Right atrium auricular region (tissue), 2 donors: ENCODE data around the gene LRRC37A. TPM values are rescaled to one million over a fixed set of nuclear protein-coding genes. Genes with fewer than 3 reads are reported as not detected.
"Not testable (repeated sequence)": the region's sequence is repeated elsewhere in the genome, so short reads cannot be mapped to it uniquely, and the experiment has no call there.

ENCODE experiments used
- DNase-seq: peaks from one replicate; pipeline ENCODE4 v3.0.0-alpha.2; 2019; ENCODE audit warnings: low spot score
- H3K27ac ChIP-seq, 2 donors: fragments of 200-600 bp; sonication (generic); 1 replicate in 1 of 2; 2 replicates in 1 of 2; pipeline ENCODE4 v1.5.1; 2016 to 2019
- H3K27me3 ChIP-seq, 2 donors: fragments of 200-600 bp; sonication (generic); one replicate each; pipeline versions ENCODE4 v1.5.1 to v1.6.0; 2017 to 2019
- H3K36me3 ChIP-seq: fragments of 200-600 bp; sonication (generic); one replicate; pipeline ENCODE4 v1.5.1; 2016
- H3K4me1 ChIP-seq, 2 donors: fragments of 200-600 bp; sonication (generic); one replicate each; pipeline versions ENCODE4 v1.5.1 to v1.6.0; 2017 to 2019
- H3K4me3 ChIP-seq, 2 donors: fragments of 200-600 bp; sonication (generic); 1 replicate in 1 of 2; 2 replicates in 1 of 2; pipeline ENCODE4 v1.5.1; 2017 to 2019; ENCODE audit warnings: mild to moderate bottlenecking in 1 of 2, moderate library complexity in 1 of 2
- H3K9me3 ChIP-seq, 2 donors: fragments of 200-600 bp; sonication (generic); one replicate each; pipeline ENCODE4 v1.5.1; 2019
- total RNA-seq, 2 donors: library from RNA; depleted of rRNA; stranded (reverse); fragments of >200 nt; gene quantifications; one replicate each; pipeline ENCODE4 v1.1.0, GENCODE V29; 2016
- TF ChIP-seq, protein P1 (sequence below), 2 donors: fragments of 200-600 bp; sonication (generic); IDR thresholded peaks; one replicate each; pipeline ENCODE4 v1.5.1; 2019; ENCODE audit warnings: antibody characterized with exemption in 2 of 2

Gene LRRC37A
- total RNA-seq, 2 donors from 2014 or later: 0.33 to 0.90 TPM

DNA sequence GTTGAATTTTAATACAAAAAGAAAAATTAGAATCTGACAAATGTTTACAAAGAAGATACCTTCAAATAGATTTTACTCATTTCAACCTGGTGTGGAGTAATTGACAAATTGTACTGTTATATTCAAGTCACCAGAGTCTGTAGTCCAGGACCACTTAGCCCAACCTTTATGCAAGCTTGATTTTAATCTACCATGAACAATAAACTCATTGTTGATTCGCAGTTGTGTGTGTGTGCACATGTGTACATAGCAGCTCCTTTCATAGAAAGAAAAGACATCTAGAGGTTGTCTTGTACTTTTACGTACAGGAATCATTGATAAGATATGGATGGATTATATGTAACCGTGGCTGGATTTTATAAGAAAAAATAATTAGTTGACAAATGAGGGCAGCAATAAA lies 20.7 kb upstream of the LRRC37A start:
- no peaks in the 10 kb centered on the region for H3K36me3 ChIP-seq
- H3K27ac ChIP-seq: no peak overlapping the region
- H3K4me3 ChIP-seq: no peak overlapping the region
- no peaks in the 10 kb centered on the region for H3K4me1 ChIP-seq
- H3K27me3 ChIP-seq: no peaks in the 10 kb centered on the region
- H3K9me3 ChIP-seq: no peaks in the 10 kb centered on the region
- DNase-seq: no peak
- TF ChIP-seq, protein P1, sequence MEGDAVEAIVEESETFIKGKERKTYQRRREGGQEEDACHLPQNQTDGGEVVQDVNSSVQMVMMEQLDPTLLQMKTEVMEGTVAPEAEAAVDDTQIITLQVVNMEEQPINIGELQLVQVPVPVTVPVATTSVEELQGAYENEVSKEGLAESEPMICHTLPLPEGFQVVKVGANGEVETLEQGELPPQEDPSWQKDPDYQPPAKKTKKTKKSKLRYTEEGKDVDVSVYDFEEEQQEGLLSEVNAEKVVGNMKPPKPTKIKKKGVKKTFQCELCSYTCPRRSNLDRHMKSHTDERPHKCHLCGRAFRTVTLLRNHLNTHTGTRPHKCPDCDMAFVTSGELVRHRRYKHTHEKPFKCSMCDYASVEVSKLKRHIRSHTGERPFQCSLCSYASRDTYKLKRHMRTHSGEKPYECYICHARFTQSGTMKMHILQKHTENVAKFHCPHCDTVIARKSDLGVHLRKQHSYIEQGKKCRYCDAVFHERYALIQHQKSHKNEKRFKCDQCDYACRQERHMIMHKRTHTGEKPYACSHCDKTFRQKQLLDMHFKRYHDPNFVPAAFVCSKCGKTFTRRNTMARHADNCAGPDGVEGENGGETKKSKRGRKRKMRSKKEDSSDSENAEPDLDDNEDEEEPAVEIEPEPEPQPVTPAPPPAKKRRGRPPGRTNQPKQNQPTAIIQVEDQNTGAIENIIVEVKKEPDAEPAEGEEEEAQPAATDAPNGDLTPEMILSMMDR (IDR thresholded peaks at IDR 0.05): no peak

DNA sequence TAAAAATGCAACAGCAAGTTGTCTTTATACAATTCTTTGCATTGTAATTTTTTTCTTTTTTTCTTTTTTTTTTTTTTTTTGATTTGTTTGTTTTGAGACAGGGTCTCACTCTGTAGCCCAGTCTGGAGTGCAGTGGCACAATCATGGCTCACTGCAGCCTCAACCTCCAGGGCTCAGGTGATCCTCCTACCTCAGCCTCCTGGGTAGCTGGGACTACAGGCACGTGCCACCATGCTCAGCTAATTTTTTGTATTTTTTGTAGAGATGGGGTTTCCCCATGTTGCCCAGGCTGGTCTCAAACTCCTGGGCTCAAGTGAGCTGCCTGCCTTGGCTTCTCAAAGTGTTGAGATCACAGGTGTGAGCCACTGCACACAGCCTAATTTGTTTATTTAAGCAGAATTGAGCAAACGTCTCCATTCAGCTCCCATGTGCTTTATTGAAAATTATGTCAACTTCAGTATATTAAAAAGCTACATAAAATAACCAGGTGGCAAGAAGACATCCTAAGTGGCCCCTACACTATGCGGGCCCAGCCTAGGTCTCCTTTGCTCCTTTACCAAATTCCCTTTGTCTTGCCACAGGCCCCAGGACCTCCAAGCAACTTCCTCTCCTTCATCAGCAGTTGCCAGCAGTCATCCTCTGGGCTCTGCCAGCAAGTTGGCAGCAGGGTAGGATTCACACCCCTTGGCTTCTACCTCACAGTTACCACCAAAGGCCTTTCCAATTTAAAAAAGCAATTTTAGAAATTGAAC lies 18.0 kb upstream of the LRRC37A start:
- H3K36me3 ChIP-seq, H3K4me3 ChIP-seq, H3K9me3 ChIP-seq, H3K4me1 ChIP-seq, DNase-seq, H3K27me3 ChIP-seq, H3K27ac ChIP-seq: not testable (repeated sequence)

DNA sequence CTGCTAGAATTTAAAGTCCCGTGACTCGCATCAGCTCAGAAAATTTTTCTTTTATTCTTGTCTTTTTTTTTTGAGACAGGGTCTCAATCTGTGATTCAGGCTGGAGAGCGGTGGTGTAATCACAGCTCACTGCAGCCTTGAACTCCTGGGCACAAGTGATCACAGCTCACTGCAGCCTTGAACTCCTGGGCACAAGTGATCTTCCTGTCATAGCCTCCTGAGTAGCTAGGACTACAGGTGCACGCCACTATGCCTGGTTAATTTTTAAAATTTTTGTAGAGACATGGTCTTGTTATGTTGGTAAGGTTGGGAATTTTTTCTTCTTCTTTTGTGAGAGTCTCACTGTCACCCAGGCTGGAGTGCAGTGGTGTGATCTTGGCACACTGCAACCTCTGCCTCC lies 13.6 kb upstream of the LRRC37A start:
- not testable (repeated sequence) for H3K4me1 ChIP-seq, H3K36me3 ChIP-seq, H3K27me3 ChIP-seq, DNase-seq, H3K27ac ChIP-seq, H3K9me3 ChIP-seq, H3K4me3 ChIP-seq

- H3K27me3 ChIP-seq, DNase-seq, H3K9me3 ChIP-seq, H3K36me3 ChIP-seq, H3K27ac ChIP-seq, H3K4me1 ChIP-seq, H3K4me3 ChIP-seq: not testable (repeated sequence)
Measured at GRCh38 chr17:46282635-46283034, 12.3 kb upstream of the LRRC37A start.

DNA sequence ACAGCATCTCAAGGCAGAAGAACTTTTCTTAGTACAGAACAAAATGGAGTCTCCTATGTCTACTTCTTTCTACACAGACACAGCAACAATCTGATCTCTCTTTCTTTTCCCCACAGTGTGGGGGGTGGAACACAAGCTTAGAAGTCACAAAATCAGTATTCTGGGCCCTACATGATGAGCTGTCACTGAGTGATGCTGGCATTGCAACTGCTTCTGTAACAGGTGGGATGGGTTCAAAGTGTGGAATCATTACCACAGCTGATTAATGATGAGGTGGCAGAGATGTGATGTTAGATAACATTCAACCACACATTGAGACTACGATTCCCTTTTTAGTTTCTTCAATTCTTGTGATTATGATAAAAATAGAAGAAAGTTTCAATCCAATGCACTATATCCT lies 10.5 kb upstream of the LRRC37A start:
- not testable (repeated sequence) for H3K4me1 ChIP-seq, H3K27me3 ChIP-seq, DNase-seq, H3K36me3 ChIP-seq, H3K27ac ChIP-seq, H3K9me3 ChIP-seq, H3K4me3 ChIP-seq

DNA sequence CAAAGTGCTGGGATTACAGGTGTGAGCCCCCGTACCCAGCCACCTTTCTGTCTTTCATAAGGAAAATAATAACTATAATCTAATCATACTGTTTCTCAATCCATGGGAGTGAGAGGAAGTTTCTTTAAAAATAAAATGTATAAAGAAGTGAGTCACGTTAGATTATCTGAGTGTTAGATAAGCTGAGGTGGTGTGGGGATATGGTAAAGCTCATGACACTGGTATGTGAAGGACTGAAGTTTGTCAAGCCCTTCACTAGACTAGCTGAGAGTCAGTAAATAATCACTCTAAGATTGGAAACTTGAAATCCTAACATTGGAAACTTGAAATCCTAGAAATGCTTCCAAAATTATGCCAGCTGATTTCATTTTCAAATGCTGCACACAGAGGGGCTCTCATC lies 9.4 kb upstream of the LRRC37A start:
- H3K9me3 ChIP-seq, H3K27ac ChIP-seq, H3K4me1 ChIP-seq, H3K4me3 ChIP-seq, H3K27me3 ChIP-seq, H3K36me3 ChIP-seq, DNase-seq: not testable (repeated sequence)

DNA sequence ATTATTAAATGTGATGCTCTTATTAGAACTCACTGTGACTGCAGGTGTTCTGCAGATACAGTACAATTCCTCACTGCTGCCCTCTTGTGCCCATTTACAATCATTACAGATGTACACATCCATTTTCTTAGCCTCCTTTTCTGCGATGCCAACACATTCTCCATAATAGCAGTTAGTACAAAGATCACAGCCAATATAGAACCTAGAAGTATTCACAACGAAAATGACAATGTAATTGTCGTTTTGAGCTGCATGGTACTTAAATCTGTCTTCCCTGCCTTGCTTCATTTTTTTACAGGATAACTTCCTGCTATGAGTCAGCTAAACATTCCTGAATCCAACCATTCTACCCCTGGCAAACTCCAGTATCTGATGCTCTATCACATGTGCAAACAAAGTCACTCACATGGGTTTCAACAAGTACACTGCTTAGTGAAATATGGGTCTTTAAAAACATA lies 8.1 kb upstream of the LRRC37A start:
- TF ChIP-seq, protein P1 (IDR thresholded peaks at IDR 0.05): peak in 1 of 2 donors; percentile 78
- H3K4me1 ChIP-seq, H3K27me3 ChIP-seq, H3K9me3 ChIP-seq, H3K36me3 ChIP-seq, H3K4me3 ChIP-seq, H3K27ac ChIP-seq, DNase-seq: not testable (repeated sequence)

DNA sequence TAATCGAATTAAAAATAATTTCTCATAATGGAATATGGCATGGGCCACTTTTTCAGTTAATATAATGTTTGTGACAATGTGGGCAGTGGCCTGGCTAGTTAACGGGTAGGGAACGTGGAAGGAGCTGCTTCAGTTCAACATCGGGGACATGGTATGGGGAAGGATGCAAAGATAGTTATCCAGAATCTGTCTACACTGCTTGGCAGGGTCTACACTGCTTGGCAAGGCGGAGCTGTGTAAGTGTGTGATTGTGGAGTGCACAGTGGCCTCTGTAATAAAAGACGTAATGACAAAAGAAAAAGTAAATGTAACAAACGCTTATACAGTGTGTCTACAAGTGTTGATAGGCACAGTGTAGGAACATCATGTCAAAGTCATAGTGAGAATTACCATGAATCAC lies 7.3 kb upstream of the LRRC37A start:
- not testable (repeated sequence) for DNase-seq, H3K9me3 ChIP-seq, H3K4me1 ChIP-seq, H3K27ac ChIP-seq, H3K4me3 ChIP-seq, H3K36me3 ChIP-seq, H3K27me3 ChIP-seq

DNA sequence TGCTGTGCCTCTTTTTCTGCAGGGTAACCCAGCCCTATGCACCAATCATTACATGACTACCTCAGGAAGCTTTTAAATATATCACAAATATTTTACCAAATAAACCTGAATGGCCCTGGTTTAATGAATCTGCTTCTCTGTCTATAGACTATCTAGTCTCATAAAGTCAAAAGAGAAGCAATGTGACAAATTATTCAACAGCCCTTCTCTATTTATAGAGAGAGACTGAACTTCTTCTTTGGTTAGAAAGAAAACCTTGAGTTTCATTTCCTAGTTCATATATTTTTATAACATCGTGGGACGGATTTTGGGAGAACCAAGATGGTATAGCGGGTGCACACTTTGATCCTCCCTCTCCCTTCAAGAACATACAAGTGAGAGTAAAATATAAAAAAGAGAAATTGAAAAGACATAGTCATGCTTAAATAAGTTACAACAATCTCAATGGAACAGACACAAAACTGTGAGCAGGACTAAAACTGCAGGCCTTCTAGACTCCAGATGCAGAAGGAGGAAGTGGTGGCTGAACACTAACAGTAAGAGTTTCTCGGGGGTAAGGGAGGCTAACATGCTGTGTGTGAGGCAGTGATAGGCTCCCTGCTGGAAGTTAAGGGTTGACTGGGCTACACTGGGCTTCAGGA lies 3.9 kb upstream of the LRRC37A start:
- H3K4me3 ChIP-seq, DNase-seq, H3K27ac ChIP-seq, H3K36me3 ChIP-seq, H3K9me3 ChIP-seq, H3K27me3 ChIP-seq, H3K4me1 ChIP-seq: not testable (repeated sequence)

GRCh38 chr17:46291618-46292017 lies 3.3 kb upstream of the LRRC37A start:
- H3K27me3 ChIP-seq, H3K4me3 ChIP-seq, H3K36me3 ChIP-seq, H3K9me3 ChIP-seq, DNase-seq, H3K4me1 ChIP-seq, H3K27ac ChIP-seq: not testable (repeated sequence)

DNA sequence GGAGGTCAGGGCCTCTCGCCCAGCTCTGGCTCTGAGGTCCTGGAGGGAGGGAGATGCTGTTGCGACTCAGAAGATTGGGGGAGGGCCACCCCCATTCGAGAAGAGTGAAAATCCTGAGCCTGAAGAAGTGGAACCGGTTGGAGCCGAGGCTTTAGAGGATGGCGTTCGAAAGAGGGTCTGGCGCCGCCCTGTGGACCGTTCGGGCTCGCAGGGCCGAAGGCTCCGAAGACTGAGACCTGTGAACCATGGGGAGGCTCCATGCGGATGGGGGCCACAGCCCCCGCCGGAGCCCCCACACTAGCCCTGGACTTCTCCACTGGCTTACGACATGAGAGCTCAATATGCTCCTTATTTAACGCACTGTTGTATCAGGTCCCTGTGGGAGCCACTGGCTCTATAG lies 46.3 kb downstream of the LRRC37A start:
- H3K4me1 ChIP-seq, H3K9me3 ChIP-seq, DNase-seq, H3K27me3 ChIP-seq, H3K4me3 ChIP-seq, H3K27ac ChIP-seq, H3K36me3 ChIP-seq: not testable (repeated sequence)

- H3K27ac ChIP-seq, DNase-seq, H3K9me3 ChIP-seq, H3K4me3 ChIP-seq, H3K36me3 ChIP-seq, H3K4me1 ChIP-seq, H3K27me3 ChIP-seq: not testable (repeated sequence)
Measured at GRCh38 chr17:46342131-46342530, 47.2 kb downstream of the LRRC37A start.

- H3K4me3 ChIP-seq, H3K36me3 ChIP-seq, H3K4me1 ChIP-seq, H3K27me3 ChIP-seq, H3K27ac ChIP-seq, H3K9me3 ChIP-seq, DNase-seq: not testable (repeated sequence)
Measured at GRCh38 chr17:46348345-46348744, 53.4 kb downstream of the LRRC37A start.
